NCI-H345 (cell line): ENCODE results near the gene P4HA2.

ENCODE experiments used
- DNase-seq: peaks from one replicate; lab custom pipeline; 2025; lab: John Stamatoyannopoulos, UW

Gene P4HA2

GRCh38 chr5:132223861-132224260 is 3.8 kb downstream of the P4HA2 start:
- DNase-seq = no peak

DNA sequence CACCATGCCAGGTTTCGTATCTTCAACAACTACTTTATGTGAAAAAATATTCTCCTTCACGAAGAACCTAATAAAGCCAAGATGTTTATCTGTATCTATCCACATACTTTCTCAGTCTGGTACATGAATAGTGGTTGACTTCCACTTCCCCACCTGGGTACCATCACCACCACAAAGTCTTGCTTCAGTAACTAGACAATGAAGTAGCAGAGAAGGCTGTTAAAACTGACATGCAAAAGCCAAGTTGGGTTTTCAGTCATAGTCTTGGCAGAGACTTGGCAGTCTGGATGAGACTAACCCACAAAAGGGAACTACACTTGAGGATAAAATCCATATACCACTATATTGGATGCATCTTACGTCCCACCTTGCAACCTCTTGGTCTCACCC is 5.0 kb downstream of the P4HA2 start:
- no peak for DNase-seq

GRCh38 chr5:132221781-132222648 is 5.6 kb downstream of the P4HA2 start:
- DNase-seq = no peak

- DNase-seq = no peak
Measured at GRCh38 chr5:132220491-132220890, 7.2 kb downstream of the P4HA2 start.

GRCh38 chr5:132219981-132220380 is 7.7 kb downstream of the P4HA2 start:
- DNase-seq = no peak

GRCh38 chr5:132219289-132219970 is 8.2 kb downstream of the P4HA2 start:
- DNase-seq = no peak

- no peak for DNase-seq
Measured at GRCh38 chr5:132218321-132218720, 9.3 kb downstream of the P4HA2 start.

- no peak for DNase-seq
Measured at GRCh38 chr5:132215329-132215728, 12.3 kb downstream of the P4HA2 start.

DNA sequence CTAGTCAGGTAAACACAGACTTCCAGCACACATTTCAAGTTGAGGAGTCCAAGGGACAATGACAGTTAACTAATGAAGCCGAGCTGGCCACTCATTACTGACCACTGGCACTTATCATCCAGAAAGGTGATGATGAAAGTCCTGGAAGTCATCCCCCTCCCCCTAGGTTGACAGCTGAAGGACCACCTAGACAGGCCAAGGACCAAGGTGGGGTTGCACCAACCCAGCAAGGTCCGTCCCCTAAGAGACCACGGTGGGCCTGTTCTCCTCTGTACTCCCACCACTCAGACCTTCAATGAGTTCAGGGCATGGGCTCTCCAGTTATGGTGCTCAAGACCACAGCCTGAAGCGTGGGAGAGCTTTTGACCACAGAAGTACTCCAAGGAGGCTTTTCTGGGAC is 13.2 kb downstream of the P4HA2 start:
- DNase-seq = no peak

DNA sequence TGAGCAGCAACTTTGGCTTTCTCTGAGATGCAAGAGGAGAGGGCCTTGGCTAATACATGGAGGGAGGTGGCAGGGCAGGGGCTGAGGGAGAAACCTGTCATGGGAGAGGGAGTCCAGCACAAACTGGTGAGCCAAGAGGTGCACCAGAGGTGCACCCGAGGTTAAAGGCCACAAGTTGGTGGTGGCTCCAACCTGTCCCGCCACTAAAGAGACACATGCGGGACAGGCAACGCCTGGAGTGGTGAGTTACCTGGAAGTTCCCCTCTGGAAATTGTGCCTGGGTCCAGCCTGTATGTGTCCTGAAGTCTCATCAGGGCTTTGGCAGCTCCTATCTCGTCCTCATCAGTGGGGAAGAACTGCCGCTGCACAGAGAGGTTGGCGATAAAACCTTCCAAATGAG is 14.0 kb downstream of the P4HA2 start:
- DNase-seq = no peak

DNA sequence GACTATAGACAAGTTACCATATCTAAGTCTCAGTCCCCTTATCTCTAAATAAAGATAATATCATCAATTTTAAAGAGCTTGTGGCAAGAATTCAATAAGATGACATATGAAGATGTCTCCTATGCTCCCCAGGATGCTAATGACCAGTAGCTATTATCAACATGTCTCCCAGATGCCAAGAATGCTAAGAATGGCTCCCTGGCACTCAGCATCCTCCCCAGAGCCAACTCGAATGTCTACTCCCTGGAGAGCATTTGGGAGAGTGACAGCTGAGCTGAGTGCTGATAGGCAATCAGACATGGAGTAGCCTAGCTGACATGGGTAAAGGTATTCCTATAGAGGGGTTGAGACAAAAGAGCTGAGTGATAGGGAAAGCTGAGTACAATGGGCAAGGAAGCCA is 15.9 kb downstream of the P4HA2 start:
- DNase-seq = no peak

DNA sequence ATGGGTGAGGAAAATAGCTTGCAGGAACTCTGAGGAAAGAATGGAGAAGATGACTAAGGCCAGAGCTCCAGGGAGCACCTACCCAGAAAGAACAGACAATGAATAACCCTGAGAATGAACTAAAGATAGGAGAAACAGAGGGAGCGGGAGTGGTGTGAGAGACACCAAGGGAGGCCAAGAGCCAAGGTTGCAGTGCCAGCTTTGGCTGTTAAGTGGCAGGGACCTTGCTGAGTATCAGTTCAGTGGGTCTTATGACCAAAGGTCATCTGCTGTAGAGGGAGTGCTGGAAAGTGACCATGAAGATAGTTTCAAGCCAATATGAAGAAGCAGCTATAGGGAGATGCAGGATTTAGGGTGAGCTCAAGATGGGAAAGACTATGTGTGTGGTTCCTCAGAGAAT is 16.7 kb downstream of the P4HA2 start:
- no peak for DNase-seq

DNA sequence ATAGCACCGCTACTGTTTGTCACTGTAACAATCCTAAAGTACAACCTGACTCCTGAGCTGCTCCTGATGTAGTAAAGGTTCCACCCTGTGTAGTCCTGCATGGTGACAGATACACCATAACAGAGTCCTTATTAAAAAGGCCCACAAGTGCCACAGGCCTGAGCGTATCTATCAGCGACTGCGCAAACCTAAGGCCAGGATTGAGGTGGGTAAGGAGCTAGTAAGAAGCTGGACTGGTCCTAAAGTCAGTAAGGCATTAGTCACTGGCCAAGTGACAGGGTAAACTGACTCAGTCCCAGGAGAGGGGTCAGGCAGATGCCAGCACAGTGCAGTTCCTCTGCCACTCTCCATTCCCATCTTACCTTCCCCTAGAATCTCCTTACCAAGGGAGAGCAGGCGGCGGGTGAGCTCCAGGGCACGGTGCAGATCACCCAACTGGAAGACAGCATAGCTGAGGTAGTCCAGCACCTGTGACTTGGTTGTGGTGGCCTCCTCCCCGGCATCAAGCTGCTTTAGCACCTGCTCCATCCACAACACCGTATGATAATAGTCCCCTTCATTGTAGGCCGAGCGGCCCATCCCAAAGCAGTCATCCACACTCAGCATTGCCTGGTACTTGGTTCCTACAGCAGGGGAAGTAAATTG is 17.6 kb downstream of the P4HA2 start:
- DNase-seq = no peak

GRCh38 chr5:132209131-132209530 is 18.5 kb downstream of the P4HA2 start:
- DNase-seq = no peak

DNA sequence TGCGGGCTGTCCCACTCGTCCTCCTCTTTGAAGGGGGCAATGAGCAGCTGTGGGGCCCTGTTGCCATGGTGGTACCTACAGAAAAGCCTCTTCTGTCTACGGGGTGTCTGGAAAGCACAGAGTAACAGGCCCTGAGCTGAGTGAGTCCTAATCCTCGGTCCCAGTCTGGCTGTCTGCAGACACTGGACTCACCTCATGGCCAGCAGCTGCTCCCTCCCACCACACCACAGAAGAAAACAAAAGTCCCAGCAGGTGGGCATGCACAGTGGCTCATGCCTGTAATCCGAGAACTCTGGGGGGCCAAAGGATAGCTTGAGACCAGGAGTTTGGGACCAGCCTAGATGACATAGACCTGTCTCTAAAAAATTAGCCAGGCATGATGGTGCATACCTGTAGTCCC is 19.9 kb downstream of the P4HA2 start:
- DNase-seq = no peak

- no peak for DNase-seq
Measured at GRCh38 chr5:132206782-132207181, 20.9 kb downstream of the P4HA2 start.

GRCh38 chr5:132205385-132206125 is 22.1 kb downstream of the P4HA2 start:
- DNase-seq = no peak

DNA sequence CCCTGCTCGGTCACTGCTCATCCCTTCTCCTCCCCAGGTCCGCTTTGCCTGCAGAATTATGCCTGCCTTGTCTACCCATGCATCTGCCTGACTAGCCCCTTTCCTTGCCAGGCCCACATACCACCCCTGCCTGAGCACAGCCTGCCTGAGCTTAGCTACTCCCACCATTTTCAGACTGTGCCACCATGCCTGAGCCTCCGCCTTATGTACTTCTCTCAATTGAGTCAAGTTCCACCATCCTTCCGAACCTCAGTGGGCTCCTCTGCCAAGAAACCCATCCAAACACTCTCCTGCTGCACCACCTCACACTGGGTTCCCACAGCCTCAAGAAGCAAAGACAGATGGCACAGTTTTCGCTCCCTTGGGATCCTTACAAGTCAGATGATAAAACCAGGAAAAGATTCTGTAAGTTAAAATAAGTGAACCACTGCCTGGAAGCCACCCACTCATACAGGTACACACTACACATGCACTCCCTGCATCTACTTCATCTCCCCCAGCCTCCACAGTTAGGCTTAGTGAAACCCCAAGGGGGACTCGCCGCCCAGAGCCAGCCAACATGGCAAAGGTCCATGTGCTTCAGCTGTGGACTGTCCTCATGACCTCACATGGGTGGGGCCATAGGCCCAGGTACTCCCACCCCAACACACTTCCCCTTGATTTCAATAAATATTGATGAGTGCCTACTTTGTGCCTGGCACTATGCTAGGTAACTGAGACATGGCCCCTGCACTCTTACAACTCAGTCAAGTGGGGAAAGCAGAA is 23.1 kb downstream of the P4HA2 start:
- DNase-seq = no peak

DNA sequence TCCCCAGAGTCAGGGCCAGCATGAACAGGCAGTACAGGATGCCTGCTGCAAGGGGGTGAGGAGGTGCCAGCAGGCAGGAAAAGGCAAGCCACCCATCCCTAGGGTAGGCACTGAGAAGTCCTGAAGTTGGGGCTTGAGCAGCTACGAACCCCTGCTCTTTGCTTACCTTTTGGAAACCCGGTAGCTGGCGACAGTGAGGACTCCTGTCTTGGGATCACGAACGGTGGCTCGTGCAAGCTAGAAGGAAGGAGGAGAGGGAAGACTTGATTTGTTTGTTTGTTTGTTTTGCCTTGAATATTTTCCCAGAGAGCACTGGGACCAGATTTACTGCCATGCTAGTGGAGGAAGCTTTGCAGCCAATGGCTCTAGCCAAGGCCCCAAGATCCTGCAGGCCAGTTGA is 23.7 kb downstream of the P4HA2 start:
- DNase-seq = no peak

DNA sequence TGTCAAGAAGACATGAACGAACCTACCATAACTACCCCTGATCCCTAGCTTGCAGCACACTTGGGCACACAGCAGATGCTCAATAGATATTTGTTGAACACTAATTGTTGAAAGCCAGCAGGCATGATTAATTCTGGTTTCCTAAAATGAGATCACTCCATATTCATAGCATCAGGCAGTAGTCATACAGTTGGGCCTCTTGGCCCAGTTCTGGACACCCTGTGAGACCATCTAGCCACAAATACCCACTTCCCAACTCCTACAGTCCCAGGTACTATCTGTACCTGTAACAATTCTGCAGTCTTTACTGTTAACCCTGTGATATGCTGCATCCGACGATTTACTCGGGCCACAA is 24.2 kb downstream of the P4HA2 start:
- no peak for DNase-seq

GRCh38 chr5:132202711-132203463 is 24.8 kb downstream of the P4HA2 start:
- no peak for DNase-seq
